Fibroblast of lung (primary cell): ENCODE measurements around the gene SHROOM3.

Experiments used
- EZH2 ChIP-seq: IDR thresholded peaks from 2 replicates; pipeline ENCODE4 v1.5.1; 2012; ENCODE audit warnings: low read length, control low read depth, mild to moderate bottlenecking; ENCODE audit errors: missing control alignments
- TF ChIP-seq, protein P1 (sequence below), 2 donors: IDR thresholded peaks in 1 of 2; conservative IDR thresholded peaks in 1 of 2; 1 replicate in 1 of 2; 2 replicates in 1 of 2; pipeline ENCODE4 v1.5.1; 2011 to 2012; ENCODE audit warnings: low read length in 2 of 2, control low read depth in 1 of 2, inconsistent platforms in 1 of 2, low read depth in 1 of 2, mild to moderate bottlenecking in 1 of 2

GRCh38 chr4:76533314-76533713 lies 98.3 kb downstream of the SHROOM3 start:
- TF ChIP-seq, protein P1, sequence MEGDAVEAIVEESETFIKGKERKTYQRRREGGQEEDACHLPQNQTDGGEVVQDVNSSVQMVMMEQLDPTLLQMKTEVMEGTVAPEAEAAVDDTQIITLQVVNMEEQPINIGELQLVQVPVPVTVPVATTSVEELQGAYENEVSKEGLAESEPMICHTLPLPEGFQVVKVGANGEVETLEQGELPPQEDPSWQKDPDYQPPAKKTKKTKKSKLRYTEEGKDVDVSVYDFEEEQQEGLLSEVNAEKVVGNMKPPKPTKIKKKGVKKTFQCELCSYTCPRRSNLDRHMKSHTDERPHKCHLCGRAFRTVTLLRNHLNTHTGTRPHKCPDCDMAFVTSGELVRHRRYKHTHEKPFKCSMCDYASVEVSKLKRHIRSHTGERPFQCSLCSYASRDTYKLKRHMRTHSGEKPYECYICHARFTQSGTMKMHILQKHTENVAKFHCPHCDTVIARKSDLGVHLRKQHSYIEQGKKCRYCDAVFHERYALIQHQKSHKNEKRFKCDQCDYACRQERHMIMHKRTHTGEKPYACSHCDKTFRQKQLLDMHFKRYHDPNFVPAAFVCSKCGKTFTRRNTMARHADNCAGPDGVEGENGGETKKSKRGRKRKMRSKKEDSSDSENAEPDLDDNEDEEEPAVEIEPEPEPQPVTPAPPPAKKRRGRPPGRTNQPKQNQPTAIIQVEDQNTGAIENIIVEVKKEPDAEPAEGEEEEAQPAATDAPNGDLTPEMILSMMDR (conservative IDR thresholded peaks at IDR 0.05 in 1 of 2, IDR thresholded peaks at IDR 0.05 in 1 of 2; ENCODE audit: low read depth in 1 of 2, low read length in 2 of 2): no peak
- no peak for TF ChIP-seq EZH2
